ENCODE data around the gene TNF. TPM values are rescaled to one million over a fixed set of nuclear protein-coding genes. Genes with fewer than 3 reads are reported as not detected.

TNF gene
- under 1 TPM; under 0.01 to 0.34 TPM for total RNA-seq

GRCh38 chr6:31575335-31575901 is at the start of gene TNF:
TNF (plus strand) TSS chr6:31575565; CDS start chr6:31575742, 177 bp downstream.

GRCh38 chr6:31528821-31529328 is 46.5 kb upstream of the TNF start, which contains the start of gene MCCD1:
MCCD1 (plus strand) TSS chr6:31528962; CDS start chr6:31529015, 53 bp downstream.

GRCh38 chr6:31541658-31542521 is 33.5 kb upstream of the TNF start, which contains the start of gene DDX39B:
DDX39B (minus strand) TSS chr6:31542003; CDS start chr6:31540532, 1,471 bp downstream.

GRCh38 chr6:31546339-31546957 is 28.9 kb upstream of the TNF start, which contains the start of gene ATP6V1G2:
ATP6V1G2 (minus strand) TSS chr6:31546608; CDS start chr6:31546559, 49 bp downstream.

GRCh38 chr6:31546958-31547726 is 28.2 kb upstream of the TNF start, which contains the start of gene NFKBIL1:
NFKBIL1 (plus strand) TSS chr6:31547608; CDS start chr6:31547695, 87 bp downstream.

GRCh38 chr6:31572041-31572911 is 3.1 kb upstream of the TNF start, which contains the start of gene LTA:
LTA (plus strand) TSS chr6:31572289; CDS start chr6:31572743, 454 bp downstream.

GRCh38 chr6:31582230-31582643 is 6.9 kb downstream of the TNF start, which contains the start of gene LTB:
LTB (minus strand) TSS chr6:31582424; CDS start chr6:31582417, 7 bp downstream.

GRCh38 chr6:31586008-31586407 is 10.6 kb downstream of the TNF start, which contains the start of gene LST1:
LST1 (plus strand) TSS chr6:31586277; CDS start chr6:31587300, 1,023 bp downstream.

GRCh38 chr6:31614684-31615578 is 39.6 kb downstream of the TNF start, which contains the start of gene AIF1:
AIF1 (plus strand) TSS chr6:31615234; CDS start chr6:31615330, 96 bp downstream.

GRCh38 chr6:31620586-31621319 is 45.4 kb downstream of the TNF start, which contains the start of gene PRRC2A:
PRRC2A (plus strand) TSS chr6:31620715; CDS start chr6:31622790, 2,075 bp downstream.

Small RNA genes lying within 50 kb of the gene (small RNA-seq; reads per million reads assigned to genes)
- gene SNORA38 = 185 to 388 reads per million in 2 donors
- gene SNORD117 = 490 to 581 reads per million in 2 donors
- 0 reads per million in 2 donors for gene SNORD84
- gene UQCRHP1 = 0 reads per million in 2 donors

Other genes with a start within 250 kb of the TNF start
- gene HLA-B, start 218.4 kb upstream of the TNF start, total RNA-seq = 1,000 to 10,000 TPM in 1 of 2 donors, 100 to 1,000 TPM in 1; 667 to 1,189 TPM
- 10 to 100 TPM; 52.0 to 60.6 TPM for gene MICA, start 172.0 kb upstream of the TNF start, total RNA-seq
- 10 to 100 TPM; 11.4 to 19.3 TPM for gene MICB, start 77.4 kb upstream of the TNF start, total RNA-seq
- not detected for gene MCCD1, start 46.6 kb upstream of the TNF start, total RNA-seq
- gene DDX39B, start 33.6 kb upstream of the TNF start, total RNA-seq = 100 to 1,000 TPM; 257 to 581 TPM
- 1 to 10 TPM in 1 of 2 donors, under 1 TPM in 1; 0.33 to 1.0 TPM for gene ATP6V1G2, start 29.0 kb upstream of the TNF start, total RNA-seq
- 10 to 100 TPM; 21.6 to 27.5 TPM for gene NFKBIL1, start 28.0 kb upstream of the TNF start, total RNA-seq
- under 1 TPM in 1 of 2 donors, not detected in 1; under 0.01 TPM for gene LTA, start 3.3 kb upstream of the TNF start, total RNA-seq
- not detected for gene LTB, start 6.9 kb downstream of the TNF start, total RNA-seq
- not detected for gene LST1, start 10.7 kb downstream of the TNF start, total RNA-seq
- gene NCR3, start 17.4 kb downstream of the TNF start, total RNA-seq = not detected
- not detected for gene AIF1, start 39.7 kb downstream of the TNF start, total RNA-seq
- gene PRRC2A, start 45.1 kb downstream of the TNF start, total RNA-seq = 10 to 100 TPM; 68.5 to 72.3 TPM
- 100 to 1,000 TPM; 125 to 160 TPM for gene BAG6, start 77.1 kb downstream of the TNF start, total RNA-seq
- 1 to 10 TPM in 1 of 2 donors, under 1 TPM in 1; 0.33 to 1.0 TPM for gene APOM, start 80.3 kb downstream of the TNF start, total RNA-seq
- 10 to 100 TPM; 21.3 to 23.1 TPM for gene C6orf47, start 85.2 kb downstream of the TNF start, total RNA-seq
- 10 to 100 TPM; 13.1 to 17.3 TPM for gene GPANK1, start 89.4 kb downstream of the TNF start, total RNA-seq
- 100 to 1,000 TPM; 142 to 170 TPM for gene CSNK2B, start 90.5 kb downstream of the TNF start, total RNA-seq
- gene LY6G5B, start 94.4 kb downstream of the TNF start, total RNA-seq = 1 to 10 TPM in 1 of 2 donors, under 1 TPM in 1; 1.00 to 2.1 TPM
- gene LY6G5C, start 105.5 kb downstream of the TNF start, total RNA-seq = under 1 TPM; under 0.01 to 0.67 TPM
- 10 to 100 TPM; 47.0 to 53.0 TPM for gene ABHD16A, start 127.8 kb downstream of the TNF start, total RNA-seq
- gene LY6G6F, start 131.3 kb downstream of the TNF start, total RNA-seq = not detected
- not detected for gene LY6G6D, start 139.8 kb downstream of the TNF start, total RNA-seq
- gene LY6G6C, start 146.2 kb downstream of the TNF start, total RNA-seq = not detected
- gene MPIG6B, start 147.8 kb downstream of the TNF start, total RNA-seq = not detected
- gene DDAH2, start 153.7 kb downstream of the TNF start, total RNA-seq = 10 to 100 TPM; 10.3 to 22.0 TPM
- 100 to 1,000 TPM; 511 to 845 TPM for gene CLIC1, start 161.0 kb downstream of the TNF start, total RNA-seq
- 10 to 100 TPM; 17.6 to 22.0 TPM for gene MSH5, start 164.4 kb downstream of the TNF start, total RNA-seq
- 1 to 10 TPM in 1 of 2 donors, under 1 TPM in 1; 0.69 to 1.7 TPM for gene SAPCD1, start 187.1 kb downstream of the TNF start, total RNA-seq
- not detected for gene VWA7, start 201.8 kb downstream of the TNF start, total RNA-seq
- 10 to 100 TPM; 58.5 to 66.6 TPM for gene VARS1, start 220.2 kb downstream of the TNF start, total RNA-seq
- gene LSM2, start 231.4 kb downstream of the TNF start, total RNA-seq = 10 to 100 TPM; 41.0 to 61.6 TPM
- under 1 TPM; 0.67 to 0.69 TPM for gene HSPA1L, start 239.7 kb downstream of the TNF start, total RNA-seq
- gene HSPA1A, start 240.0 kb downstream of the TNF start, total RNA-seq = 100 to 1,000 TPM in 1 of 2 donors, 10 to 100 TPM in 1; 55.7 to 144 TPM

All from melanocyte of skin (primary cell).